Lung (tissue), 12 donors: ENCODE results near the gene GPR84. TPM values are rescaled to one million over a fixed set of nuclear protein-coding genes. Genes with fewer than 3 reads are reported as not detected.

Experiments used
- ATAC-seq: fragments of 200-7000 bp; cut with Tn5 transposase; one replicate; pipeline ENCODE4 v1.9.1; 2020; ENCODE audit warnings: moderate number of reproducible peaks; ENCODE audit not compliant: insufficient read depth, low FRiP score
- DNase-seq, 3 donors: peaks; one replicate each; pipeline ENCODE4 v3.0.0-alpha.2; 2013 to 2017
- H3K27ac ChIP-seq, 2 donors: one replicate each; pipeline ENCODE4 v1.5.1; 2013; ENCODE audit warnings: mild to moderate bottlenecking in 2 of 2, moderate library complexity in 2 of 2, control low read depth in 1 of 2, inconsistent platforms in 1 of 2, low read depth in 1 of 2, low read length in 1 of 2
- H3K27me3 ChIP-seq, 3 donors: one replicate each; pipeline ENCODE4 v1.5.1; 2013; ENCODE audit warnings: low read length in 2 of 3; ENCODE audit not compliant: control insufficient read depth in 3 of 3, insufficient read depth in 3 of 3
- H3K36me3 ChIP-seq, 4 donors: one replicate each; pipeline ENCODE4 v1.5.1; 2013; ENCODE audit warnings: low read length in 4 of 4, mild to moderate bottlenecking in 1 of 4, moderate library complexity in 1 of 4; ENCODE audit not compliant: control insufficient read depth in 4 of 4, insufficient read depth in 4 of 4
- H3K4me1 ChIP-seq, 5 donors: one replicate each; pipeline ENCODE4 v1.5.1; 2013; ENCODE audit warnings: low read length in 5 of 5, mild to moderate bottlenecking in 2 of 5, moderate library complexity in 1 of 5; ENCODE audit not compliant: control insufficient read depth in 5 of 5, insufficient read depth in 5 of 5
- H3K4me3 ChIP-seq: one replicate; pipeline ENCODE4 v1.5.1; 2013; ENCODE audit warnings: mild to moderate bottlenecking, control low read depth, moderate library complexity
- H3K9ac ChIP-seq, 2 donors: one replicate each; pipeline ENCODE4 v1.5.1; 2013; ENCODE audit warnings: low read length in 2 of 2, control low read depth in 1 of 2; ENCODE audit not compliant: insufficient read depth in 1 of 2
- H3K9me3 ChIP-seq, 4 donors: one replicate each; pipeline ENCODE4 v1.5.1; 2013; ENCODE audit warnings: low read length in 3 of 4, mild to moderate bottlenecking in 1 of 4, moderate library complexity in 1 of 4; ENCODE audit not compliant: control insufficient read depth in 4 of 4, insufficient read depth in 3 of 4
- CTCF ChIP-seq: IDR thresholded peaks from 2 replicates; pipeline ENCODE4 v1.5.1; 2012; ENCODE audit warnings: mild to moderate bottlenecking; ENCODE audit errors: control extremely low read depth, extremely low read depth
- WGBS, 2 donors: extraction: QIAGEN DNeasy Blood & Tissue Kit; methylation state at CpG; one replicate each; pipeline ENCODE4 v1.1.7; 2013; 5-methylcytosine and 5-hydroxymethylcytosine counted together
- polyA plus RNA-seq, 2 donors: library from polyadenylated mRNA; stranded (reverse); fragments of 200-250 nt; gene quantifications; one replicate each; pipeline ENCODE4 v1.2.1, GENCODE V29; 2013
- total RNA-seq, 2 donors: library from RNA; depleted of rRNA in 1 of 2; stranded (reverse); fragments of >200 nt in 1 of 2; gene quantifications; one replicate each; pipeline ENCODE4 v1.2.1, GENCODE V29; 2014 to 2021
- donor health status: control.
- donor health status: control.
- donor health status: Bipolar disorder and iron deficiency.
- donor health status: healthy.
- donor health status: DM: yes; HTN: yes; CAD: no.

GPR84 gene
- total and polyA plus RNA-seq, 4 donors: 0.73 to 76.1 (median 2.1) TPM

- no peaks in the 10 kb centered on the region for H3K9me3 ChIP-seq
- H3K9ac ChIP-seq: no peak overlapping the region
- no peaks in the 10 kb centered on the region for H3K27me3 ChIP-seq
- H3K4me1 ChIP-seq: peaks cover 0 to 30% (median 16%) of the 10 kb centered on the region in 5 donors
- H3K27ac ChIP-seq: peak overlapping the region; percentile 84 to 91
- whole genome bisulfite sequencing, 2 donors: 44 to 56% methylated on average over 4 of the region's 4 CpGs
- peaks cover 0 to 20% (median 8%) of the 10 kb centered on the region in 4 donors for H3K36me3 ChIP-seq
- no peak overlapping the region for H3K4me3 ChIP-seq
- ATAC-seq: no peak
- TF ChIP-seq CTCF: no peak
- no peak for DNase-seq
Observed at GRCh38 chr12:54412348-54412747, 48.1 kb upstream of the GPR84 start.

- no peak for TF ChIP-seq CTCF
- H3K9ac ChIP-seq: no peak overlapping the region
- peak overlapping the region; percentile 84 to 91 for H3K27ac ChIP-seq
- ATAC-seq (peak; percentile 73), DNase-seq (no peak)
- 25 to 43% methylated on average over 10 of the region's 10 CpGs for WGBS, 2 donors
- H3K36me3 ChIP-seq: peaks cover 0 to 20% (median 10%) of the 10 kb centered on the region in 4 donors
- H3K4me1 ChIP-seq: peaks cover 0 to 28% (median 11%) of the 10 kb centered on the region in 5 donors
- no peaks in the 10 kb centered on the region for H3K27me3 ChIP-seq
- no peak overlapping the region for H3K4me3 ChIP-seq
- H3K9me3 ChIP-seq: no peaks in the 10 kb centered on the region
Observed at GRCh38 chr12:54411391-54412241, 47.3 kb upstream of the GPR84 start.

GRCh38 chr12:54409267-54409666 lies 45.0 kb upstream of the GPR84 start:
- peaks cover 0 to 26% (median 11%) of the 10 kb centered on the region in 5 donors for H3K4me1 ChIP-seq
- H3K4me3 ChIP-seq: no peak overlapping the region
- WGBS, 2 donors: 90 to 96% methylated on average over 7 to 8 of the region's 8 CpGs
- H3K36me3 ChIP-seq: peaks cover 8 to 34% (median 20%) of the 10 kb centered on the region in 4 donors
- DNase-seq: no peak
- no peaks in the 10 kb centered on the region for H3K9me3 ChIP-seq
- no peak for ATAC-seq
- no peak overlapping the region for H3K9ac ChIP-seq
- no peaks in the 10 kb centered on the region for H3K27me3 ChIP-seq
- TF ChIP-seq CTCF: no peak
- H3K27ac ChIP-seq: peak overlapping the region in 1 of 2 donors; percentile 6
